ENCODE data around the gene CHADL.
A peak's percentile ranks its signal among the peaks of the same experiment; 100 is the strongest.
"Not testable (repeated sequence)": the region's sequence is repeated elsewhere in the genome, so short reads cannot be mapped to it uniquely, and the experiment has no call there.

The CHADL gene, protein sequence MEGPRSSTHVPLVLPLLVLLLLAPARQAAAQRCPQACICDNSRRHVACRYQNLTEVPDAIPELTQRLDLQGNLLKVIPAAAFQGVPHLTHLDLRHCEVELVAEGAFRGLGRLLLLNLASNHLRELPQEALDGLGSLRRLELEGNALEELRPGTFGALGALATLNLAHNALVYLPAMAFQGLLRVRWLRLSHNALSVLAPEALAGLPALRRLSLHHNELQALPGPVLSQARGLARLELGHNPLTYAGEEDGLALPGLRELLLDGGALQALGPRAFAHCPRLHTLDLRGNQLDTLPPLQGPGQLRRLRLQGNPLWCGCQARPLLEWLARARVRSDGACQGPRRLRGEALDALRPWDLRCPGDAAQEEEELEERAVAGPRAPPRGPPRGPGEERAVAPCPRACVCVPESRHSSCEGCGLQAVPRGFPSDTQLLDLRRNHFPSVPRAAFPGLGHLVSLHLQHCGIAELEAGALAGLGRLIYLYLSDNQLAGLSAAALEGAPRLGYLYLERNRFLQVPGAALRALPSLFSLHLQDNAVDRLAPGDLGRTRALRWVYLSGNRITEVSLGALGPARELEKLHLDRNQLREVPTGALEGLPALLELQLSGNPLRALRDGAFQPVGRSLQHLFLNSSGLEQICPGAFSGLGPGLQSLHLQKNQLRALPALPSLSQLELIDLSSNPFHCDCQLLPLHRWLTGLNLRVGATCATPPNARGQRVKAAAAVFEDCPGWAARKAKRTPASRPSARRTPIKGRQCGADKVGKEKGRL

DNA sequence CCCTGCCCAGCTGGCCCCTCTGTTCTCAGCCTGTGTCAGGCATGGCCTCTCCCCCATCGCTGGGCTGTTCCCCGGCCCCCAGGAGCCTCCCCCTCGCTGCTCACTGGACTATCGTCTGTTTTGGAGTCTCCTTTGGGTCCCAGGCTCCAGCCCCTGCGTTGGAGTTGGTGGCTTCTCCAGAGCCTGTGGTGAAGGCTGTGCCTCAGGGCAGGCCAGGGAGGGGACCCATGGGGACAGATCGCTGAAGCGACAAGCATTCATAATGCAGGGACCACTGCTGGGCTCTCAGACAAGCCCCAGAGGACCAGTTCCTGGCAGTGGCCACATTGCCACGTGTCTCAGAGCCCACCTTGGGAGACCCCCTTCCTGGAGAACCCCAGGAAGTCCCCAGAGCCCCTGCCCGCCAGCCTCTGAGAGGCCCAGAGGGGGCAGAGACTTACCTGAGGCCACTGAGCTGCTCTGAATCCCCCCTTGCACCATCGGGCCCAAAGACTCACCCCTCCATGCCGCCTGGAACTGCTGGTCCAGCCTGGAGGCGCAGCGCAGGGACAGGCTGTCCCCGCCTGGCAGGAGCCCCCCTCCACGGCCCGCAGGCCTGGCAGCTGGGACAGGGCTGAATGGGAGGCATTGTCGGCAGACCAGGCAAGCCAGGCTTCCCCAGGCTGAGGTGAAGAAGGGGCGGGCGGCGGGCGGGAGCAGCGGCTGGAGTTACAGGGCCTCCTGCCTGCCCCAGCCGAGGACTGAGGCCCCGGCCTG lies at the start of gene CHADL:
CHADL (minus strand) TSS at position 555 of the 756 bp plus-strand sequence; CDS start at position 505, 50 bp downstream.
- DNase-seq: no peak

DNA sequence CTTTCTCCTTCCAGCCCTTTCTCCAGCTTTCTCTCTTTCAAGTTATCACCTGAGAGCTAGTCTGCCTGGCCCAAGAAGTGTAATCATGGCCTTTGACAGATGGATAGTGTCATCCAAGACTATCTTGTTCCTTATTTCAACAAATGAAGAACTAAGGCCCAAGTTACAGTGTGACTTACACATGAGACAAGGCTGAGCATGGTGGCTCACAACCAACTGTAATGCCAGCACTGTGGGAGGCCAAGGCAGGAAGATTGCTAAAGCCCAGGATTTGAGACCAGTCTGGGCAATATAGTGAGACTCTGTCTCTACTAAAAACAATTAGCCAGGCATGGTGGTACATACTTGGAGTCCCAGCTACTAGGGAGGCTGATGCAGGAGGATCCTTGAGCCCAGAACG lies 48.9 kb upstream of the CHADL start:
- no peak for DNase-seq

DNA sequence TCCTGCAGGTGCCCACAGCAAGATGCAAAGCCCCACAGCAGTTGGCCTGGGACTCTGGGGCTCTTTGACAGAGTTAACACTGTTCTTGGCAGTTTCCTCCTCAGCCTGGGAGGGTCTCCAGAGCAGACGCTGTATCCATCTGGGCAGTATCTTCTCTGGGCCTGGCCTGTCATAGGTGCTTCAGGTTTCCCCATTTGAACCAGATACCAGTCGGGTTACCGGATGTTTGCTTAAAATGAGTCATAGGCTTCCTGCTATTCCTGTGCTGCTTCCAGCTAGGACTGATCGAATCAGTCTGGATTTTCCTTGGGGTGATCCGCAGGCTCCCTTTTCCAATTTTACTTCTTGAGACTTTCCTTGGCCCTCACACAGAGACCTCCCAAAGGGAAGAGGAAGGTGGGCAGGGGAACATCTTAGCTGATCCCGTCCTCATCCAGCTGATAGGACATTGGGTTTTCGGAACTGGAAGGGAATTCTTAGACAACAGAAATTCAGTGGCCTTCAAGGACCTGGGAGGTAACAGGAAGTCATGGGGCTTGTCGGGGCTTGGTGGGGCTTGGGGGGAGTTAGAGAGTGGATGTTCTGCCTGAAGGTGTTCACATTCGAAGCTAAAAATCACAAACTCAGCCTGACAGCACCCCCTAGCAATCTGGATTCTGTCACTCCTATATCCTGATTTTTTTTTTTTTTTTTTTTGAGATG lies 47.7 kb upstream of the CHADL start:
- no peak for DNase-seq

DNA sequence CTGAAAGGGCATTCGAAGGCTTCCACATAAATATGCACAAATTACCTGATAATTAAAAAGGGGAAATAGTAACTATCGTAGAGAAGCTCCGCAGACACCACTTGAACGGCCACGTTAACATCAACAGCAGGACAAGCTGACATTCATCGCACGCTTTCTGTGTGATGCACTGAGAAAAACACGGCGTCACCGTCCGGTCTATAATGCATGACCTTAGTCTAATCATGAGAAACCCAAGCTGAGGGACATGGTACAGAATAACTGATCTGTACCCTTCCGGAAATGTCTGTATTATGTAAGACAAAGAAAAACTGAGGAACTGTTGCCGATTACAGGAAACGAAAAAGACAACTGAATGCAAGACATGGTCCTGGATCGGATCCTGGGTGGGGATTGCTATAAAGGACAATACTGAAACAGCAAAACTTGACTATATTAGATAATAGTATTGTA lies 45.9 kb upstream of the CHADL start:
- DNase-seq: no peak

DNA sequence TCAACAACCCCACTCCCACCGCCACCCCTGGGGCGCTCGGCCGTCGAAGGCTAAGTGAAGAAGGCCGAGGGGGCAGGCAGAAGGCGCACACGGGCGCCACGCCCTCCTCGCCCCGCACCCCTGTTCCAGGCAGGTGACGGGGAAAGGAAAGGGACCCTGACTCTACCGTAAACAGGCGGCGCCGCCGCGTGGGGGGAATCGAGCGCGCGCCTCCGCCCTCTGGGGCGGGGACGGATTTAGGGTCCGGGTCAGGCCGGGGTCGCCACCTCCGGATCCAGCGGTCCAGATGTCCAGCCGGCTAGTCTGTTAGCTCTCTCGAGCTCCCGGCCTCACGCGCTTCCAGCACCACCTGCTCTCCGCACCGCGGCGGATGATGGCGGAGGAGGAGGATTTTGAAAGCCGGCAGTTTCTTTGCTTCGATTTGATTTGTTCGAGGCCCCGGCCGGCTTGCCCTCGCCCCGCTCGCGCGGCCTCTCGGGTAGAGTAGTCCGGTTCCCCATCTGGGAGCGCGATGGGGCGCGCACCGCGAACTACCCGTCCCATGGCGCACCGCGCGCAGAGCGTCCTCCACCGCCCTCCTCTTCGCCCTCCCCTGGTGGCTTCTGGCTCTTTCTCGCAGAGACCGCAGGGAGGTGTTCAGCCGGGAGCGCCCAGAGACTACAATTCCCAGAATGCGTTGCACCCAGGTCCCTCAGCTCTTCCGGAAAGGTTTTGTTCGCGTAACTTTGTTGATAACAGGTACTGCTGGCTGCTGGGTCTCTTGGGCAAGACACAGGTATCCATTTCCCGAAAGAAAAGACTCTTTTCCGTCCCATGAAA lies 45.3 kb upstream of the CHADL start, which contains the start of gene RANGAP1:
RANGAP1 (minus strand) TSS at position 368 of the 819 bp plus-strand sequence. CDS start 5,143 bp downstream, outside the sequence.
- peak; percentile 65 for DNase-seq

DNA sequence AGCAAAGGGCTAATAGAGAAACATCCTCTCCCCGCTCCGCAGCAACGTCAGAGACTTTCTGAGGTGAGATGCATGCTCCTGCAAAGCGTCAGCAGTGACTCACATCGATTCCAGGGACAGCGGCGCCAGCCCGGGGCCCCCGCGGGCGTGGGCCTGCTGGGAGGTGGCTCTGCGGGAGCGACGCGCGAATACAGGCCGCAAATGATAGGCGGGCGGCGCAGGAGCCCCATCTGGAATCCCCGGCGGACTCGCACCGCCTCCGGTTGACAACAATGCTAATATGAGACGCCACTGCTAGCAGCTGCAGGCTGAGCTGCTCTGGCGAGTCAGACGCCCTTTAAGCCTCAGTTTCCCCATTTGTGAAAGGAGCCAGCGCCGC lies 44.7 kb upstream of the CHADL start:
- DNase-seq: no peak

DNA sequence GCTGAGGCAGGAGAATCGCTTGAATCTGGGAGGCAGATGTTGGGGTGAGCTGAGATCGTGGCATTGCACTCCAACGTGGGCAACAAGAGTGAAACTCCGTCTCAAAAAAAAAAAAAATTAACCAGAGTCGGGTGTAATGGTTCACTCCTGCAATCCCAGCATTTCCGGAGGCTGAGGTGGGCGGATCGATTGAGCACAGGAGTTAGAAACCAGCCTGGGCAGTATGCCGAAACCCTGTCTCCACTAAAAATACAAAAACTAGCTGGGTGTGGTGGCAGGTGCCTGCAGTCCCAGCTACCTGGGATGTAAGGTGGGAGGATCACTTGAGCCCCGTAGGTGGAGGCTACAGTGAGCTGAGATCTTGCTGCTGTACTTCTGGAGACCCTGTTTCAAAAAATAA lies 43.7 kb upstream of the CHADL start:
- DNase-seq: no peak

DNA sequence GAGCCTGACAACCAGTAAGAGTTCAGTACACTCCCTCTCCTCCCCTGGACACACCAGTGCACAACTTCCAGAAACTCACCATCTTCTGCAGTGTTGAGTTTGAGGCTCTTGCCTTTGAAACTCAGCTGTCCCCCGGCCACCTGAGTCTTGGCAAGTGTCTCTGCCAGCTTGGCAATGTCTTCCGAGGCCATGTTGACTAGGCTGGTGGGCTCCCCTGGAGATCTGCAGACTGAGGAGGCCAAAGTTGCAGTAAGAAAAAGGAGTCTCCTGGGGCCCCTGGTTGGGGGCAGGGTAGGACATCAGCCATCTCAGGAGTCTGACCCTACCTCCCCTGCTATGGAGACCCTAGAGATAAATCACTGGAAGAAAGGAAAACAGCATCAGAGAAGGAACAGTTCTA lies 40.1 kb upstream of the CHADL start:
- DNase-seq: no peak

- DNase-seq: no peak
Observed at GRCh38 chr22:41280065-41280464, 39.3 kb upstream of the CHADL start.

DNA sequence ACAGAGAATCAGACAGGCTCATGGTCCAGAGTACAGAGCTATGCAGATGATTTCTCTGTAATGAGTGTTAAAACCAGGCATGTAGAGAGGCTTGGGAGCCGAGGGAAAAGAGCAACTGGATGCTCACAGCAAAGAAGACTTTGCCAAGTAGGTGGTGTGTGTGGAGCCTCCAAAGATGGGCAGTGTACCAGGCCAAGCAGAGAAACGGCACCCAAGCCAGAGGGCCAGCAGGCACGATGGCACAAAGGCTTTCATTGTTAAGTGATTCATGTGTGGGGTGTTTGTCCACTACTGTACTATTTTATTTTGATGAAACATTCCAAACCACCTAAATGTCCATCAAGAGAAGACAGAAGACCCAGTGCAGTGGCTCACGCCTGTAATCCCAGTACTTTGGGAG lies 34.1 kb upstream of the CHADL start:
- no peak for DNase-seq

GRCh38 chr22:41273128-41273527 lies 32.4 kb upstream of the CHADL start:
- DNase-seq: no peak

- no peak for DNase-seq
Observed at GRCh38 chr22:41271787-41272186, 31.1 kb upstream of the CHADL start.

DNA sequence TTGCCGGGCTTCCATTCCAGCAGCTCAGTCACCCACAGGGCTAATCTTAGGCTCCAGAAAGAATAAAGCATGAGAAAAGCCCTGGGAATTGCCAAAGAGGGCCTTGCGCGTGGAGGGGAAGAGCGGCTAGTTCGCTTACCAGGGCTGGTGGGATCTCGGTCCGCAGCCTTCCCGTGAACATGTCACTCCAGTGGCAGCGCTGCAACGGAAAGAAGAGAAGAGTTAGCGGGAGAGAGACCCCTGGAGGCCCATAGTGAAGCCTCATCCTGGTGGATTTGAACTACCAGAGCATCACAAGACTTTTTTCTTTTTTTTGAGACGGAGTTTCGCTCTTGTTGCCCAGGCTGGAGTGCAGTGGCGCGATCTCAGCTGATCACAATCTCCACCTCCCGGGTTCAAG lies 27.2 kb upstream of the CHADL start:
- no peak for DNase-seq

- DNase-seq: no peak
Observed at GRCh38 chr22:41264408-41264941, 23.7 kb upstream of the CHADL start.

GRCh38 chr22:41263704-41264103 lies 23.0 kb upstream of the CHADL start:
- no peak for DNase-seq

DNA sequence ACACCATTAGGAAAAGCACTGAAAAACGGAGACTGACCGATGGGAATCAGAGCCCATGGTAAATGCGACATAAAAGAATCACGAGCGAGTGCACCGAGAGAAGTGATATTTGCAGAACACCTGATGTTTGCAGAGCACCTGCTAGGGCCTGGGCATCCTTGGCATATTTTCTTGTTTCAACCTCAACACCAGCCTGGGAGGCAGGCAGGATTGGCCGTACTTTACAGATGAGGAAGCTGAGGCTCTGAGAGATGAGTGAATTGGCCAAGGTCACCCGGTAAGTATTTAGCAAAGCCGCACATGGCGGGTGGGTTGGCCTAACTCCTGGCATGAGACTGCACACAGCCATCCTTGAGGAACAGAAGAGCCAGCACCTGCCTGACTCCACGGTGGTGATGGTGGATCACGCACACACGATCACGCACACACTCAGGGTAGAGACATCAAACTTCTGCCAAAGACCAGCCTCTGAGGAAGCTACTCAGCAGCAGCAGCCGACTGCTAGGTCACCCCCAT lies 21.6 kb upstream of the CHADL start:
- DNase-seq: no peak

DNA sequence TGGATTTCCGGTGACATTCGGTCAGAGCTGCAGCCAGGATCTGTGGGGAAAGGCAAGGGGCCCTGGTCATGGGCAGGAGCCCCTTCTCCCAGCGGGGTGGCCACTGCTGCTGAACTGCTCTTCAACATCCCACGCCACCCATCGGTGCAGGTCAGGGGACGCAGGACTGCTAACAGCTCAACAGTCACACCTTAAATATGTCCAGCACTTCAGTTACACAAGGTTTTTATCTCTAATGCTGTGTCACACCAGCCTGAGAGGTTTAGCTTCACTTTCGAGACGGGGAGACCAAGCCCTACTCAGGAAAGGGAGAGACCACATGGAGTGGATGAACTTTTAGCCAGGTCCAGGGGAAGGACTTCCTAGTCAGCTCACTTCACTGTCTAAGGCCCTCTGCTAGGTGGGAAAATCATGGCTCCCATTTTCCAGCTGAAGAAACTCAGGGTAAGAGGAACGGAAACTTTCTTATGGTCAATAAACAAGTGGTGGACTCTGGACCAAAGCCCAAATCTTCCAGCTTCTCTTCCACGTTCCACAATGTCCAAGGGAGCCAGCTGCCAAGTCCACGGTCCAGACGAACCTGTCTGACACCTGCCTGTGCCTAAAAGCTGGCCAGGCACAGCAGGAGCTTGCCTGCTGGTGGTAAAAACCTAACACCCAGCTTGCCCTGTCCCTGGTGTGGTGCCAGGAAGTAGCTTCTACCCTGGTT lies 21.0 kb upstream of the CHADL start:
- DNase-seq: no peak

GRCh38 chr22:41260871-41261270 lies 20.1 kb upstream of the CHADL start:
- DNase-seq: no peak

DNA sequence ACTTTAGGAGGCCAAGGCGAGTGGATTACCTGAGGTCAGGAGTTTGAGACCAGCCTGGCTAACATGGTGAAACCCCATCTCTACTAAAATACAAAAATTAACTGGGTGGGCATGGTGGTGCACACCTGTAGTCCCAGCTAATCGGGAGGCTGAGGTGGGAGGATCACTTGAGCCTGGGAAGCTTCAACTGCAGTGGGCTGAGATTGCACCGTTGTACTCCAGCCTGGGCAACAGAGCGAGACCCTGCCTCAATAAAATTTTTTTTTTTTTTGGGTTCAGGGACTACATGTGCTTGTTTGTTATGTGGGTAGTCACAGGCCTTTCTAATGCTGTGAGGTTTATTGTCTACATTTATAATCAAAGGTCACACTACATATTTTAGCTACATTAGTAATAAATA lies 19.0 kb upstream of the CHADL start:
- DNase-seq: not testable (repeated sequence)

DNA sequence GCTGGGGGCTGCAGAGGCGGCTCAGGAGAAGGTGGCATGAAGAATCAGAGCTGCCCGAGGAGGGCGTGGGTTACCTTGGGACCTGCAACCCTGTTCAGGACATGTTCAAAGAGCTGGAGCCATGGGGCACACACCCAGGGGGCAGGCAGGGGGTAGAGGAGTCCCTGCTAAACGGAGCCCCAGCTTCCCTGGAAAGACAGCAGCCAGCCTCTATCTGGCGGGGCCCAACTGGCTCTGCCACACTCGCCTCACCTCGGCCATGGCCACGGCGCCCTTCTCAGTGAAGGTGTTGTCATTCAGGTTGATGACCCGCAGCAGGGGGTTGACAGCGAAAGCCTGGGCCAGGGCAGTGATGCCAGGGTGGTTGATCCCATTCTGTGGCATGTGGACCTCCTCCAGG lies 17.0 kb upstream of the CHADL start:
- no peak for DNase-seq

Data from cortex of kidney (tissue), 1 donor.